ENCODE data around the gene TMEM250. TPM values are rescaled to one million over a fixed set of nuclear protein-coding genes. Genes with fewer than 3 reads are reported as not detected.

Gene TMEM250
- total and polyA plus RNA-seq, 4 donors: 6.7 to 19.5 (median 17.2) TPM

DNA sequence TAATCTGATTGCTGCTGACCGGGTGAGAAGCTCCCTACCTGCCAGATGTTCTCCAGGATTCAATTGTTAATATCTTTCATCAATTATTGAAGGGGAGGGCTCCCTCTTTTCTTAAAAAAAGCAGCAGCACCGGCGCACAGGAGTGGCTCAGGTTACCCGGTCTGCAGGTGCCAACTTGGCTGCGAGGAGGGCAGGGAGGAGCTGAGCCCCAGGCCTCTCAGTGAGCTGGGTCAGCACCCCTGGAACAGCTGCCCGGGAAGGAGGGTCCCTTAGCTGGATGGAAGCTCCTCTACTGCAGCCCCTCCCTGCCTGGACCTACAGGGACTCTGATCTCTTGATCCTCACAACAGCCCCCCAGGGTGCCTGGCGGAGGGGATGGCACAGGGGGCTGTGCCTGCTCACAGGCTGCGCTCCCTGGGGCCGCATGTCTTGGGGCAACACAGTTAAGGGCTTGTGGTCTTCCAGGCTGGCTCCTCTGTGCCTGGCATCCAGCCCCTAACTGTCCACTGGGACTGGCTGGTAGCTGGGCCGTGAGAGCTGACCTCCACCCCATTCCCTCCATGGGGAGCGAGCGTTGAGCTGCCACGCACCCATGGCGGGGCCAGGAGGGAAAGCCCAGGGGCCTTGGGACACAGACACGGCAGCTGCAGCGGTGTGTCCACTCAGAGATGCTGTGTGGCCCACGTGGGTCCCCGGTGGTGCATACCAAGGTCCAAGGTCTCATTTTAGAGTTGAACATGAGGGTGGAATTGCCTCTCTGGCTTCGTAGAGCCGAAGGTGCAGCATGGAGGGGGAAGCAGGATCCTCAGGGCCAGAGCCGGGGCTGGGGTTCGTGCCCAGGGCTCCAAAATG lies 28.6 kb upstream of the TMEM250 start:
- no peak overlapping the region for H3K4me3 ChIP-seq (ENCODE audit: low read depth in 1 of 3, low read length in 3 of 3)
- 59% methylated on average over 22 of the region's 22 CpGs for WGBS
- H3K9ac ChIP-seq (ENCODE audit: low read depth in 1 of 2, low read length in 2 of 2): no peak overlapping the region
- no peaks in the 10 kb centered on the region for H3K4me1 ChIP-seq (ENCODE audit: control insufficient read depth in 4 of 4, insufficient read depth in 4 of 4, low read length in 3 of 4)
- TF ChIP-seq GABPA (IDR thresholded peaks at IDR 0.05 in 1 of 2, conservative IDR thresholded peaks at IDR 0.05 in 1 of 2): no peak
- no peak for TF ChIP-seq YY1 (IDR thresholded peaks at IDR 0.05)
- TF ChIP-seq FOXA2 (IDR thresholded peaks at IDR 0.05): no peak
- TF ChIP-seq, protein P1, sequence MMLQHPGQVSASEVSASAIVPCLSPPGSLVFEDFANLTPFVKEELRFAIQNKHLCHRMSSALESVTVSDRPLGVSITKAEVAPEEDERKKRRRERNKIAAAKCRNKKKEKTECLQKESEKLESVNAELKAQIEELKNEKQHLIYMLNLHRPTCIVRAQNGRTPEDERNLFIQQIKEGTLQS (IDR thresholded peaks at IDR 0.05): no peak
- TF ChIP-seq, protein P2, sequence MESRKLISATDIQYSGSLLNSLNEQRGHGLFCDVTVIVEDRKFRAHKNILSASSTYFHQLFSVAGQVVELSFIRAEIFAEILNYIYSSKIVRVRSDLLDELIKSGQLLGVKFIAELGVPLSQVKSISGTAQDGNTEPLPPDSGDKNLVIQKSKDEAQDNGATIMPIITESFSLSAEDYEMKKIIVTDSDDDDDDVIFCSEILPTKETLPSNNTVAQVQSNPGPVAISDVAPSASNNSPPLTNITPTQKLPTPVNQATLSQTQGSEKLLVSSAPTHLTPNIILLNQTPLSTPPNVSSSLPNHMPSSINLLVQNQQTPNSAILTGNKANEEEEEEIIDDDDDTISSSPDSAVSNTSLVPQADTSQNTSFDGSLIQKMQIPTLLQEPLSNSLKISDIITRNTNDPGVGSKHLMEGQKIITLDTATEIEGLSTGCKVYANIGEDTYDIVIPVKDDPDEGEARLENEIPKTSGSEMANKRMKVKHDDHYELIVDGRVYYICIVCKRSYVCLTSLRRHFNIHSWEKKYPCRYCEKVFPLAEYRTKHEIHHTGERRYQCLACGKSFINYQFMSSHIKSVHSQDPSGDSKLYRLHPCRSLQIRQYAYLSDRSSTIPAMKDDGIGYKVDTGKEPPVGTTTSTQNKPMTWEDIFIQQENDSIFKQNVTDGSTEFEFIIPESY (IDR thresholded peaks at IDR 0.05): no peak
- TF ChIP-seq, protein P3, sequence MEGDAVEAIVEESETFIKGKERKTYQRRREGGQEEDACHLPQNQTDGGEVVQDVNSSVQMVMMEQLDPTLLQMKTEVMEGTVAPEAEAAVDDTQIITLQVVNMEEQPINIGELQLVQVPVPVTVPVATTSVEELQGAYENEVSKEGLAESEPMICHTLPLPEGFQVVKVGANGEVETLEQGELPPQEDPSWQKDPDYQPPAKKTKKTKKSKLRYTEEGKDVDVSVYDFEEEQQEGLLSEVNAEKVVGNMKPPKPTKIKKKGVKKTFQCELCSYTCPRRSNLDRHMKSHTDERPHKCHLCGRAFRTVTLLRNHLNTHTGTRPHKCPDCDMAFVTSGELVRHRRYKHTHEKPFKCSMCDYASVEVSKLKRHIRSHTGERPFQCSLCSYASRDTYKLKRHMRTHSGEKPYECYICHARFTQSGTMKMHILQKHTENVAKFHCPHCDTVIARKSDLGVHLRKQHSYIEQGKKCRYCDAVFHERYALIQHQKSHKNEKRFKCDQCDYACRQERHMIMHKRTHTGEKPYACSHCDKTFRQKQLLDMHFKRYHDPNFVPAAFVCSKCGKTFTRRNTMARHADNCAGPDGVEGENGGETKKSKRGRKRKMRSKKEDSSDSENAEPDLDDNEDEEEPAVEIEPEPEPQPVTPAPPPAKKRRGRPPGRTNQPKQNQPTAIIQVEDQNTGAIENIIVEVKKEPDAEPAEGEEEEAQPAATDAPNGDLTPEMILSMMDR (IDR thresholded peaks at IDR 0.05; ENCODE audit: low read depth, low read length, missing input control): no peak
- TF ChIP-seq JUND (IDR thresholded peaks at IDR 0.05): no peak
- no peak for TF ChIP-seq HNF4G (IDR thresholded peaks at IDR 0.05)
- TF ChIP-seq TAF1 (conservative IDR thresholded peaks at IDR 0.05): no peak
- no peak for TF ChIP-seq HNF4A (conservative IDR thresholded peaks at IDR 0.05)
- no peak for TF ChIP-seq NR2F2 (IDR thresholded peaks at IDR 0.05)
- TF ChIP-seq, protein P4, sequence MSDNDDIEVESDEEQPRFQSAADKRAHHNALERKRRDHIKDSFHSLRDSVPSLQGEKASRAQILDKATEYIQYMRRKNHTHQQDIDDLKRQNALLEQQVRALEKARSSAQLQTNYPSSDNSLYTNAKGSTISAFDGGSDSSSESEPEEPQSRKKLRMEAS (IDR thresholded peaks at IDR 0.05): no peak
- no peak for TF ChIP-seq RAD21 (IDR thresholded peaks at IDR 0.05)
- TF ChIP-seq, protein P5, sequence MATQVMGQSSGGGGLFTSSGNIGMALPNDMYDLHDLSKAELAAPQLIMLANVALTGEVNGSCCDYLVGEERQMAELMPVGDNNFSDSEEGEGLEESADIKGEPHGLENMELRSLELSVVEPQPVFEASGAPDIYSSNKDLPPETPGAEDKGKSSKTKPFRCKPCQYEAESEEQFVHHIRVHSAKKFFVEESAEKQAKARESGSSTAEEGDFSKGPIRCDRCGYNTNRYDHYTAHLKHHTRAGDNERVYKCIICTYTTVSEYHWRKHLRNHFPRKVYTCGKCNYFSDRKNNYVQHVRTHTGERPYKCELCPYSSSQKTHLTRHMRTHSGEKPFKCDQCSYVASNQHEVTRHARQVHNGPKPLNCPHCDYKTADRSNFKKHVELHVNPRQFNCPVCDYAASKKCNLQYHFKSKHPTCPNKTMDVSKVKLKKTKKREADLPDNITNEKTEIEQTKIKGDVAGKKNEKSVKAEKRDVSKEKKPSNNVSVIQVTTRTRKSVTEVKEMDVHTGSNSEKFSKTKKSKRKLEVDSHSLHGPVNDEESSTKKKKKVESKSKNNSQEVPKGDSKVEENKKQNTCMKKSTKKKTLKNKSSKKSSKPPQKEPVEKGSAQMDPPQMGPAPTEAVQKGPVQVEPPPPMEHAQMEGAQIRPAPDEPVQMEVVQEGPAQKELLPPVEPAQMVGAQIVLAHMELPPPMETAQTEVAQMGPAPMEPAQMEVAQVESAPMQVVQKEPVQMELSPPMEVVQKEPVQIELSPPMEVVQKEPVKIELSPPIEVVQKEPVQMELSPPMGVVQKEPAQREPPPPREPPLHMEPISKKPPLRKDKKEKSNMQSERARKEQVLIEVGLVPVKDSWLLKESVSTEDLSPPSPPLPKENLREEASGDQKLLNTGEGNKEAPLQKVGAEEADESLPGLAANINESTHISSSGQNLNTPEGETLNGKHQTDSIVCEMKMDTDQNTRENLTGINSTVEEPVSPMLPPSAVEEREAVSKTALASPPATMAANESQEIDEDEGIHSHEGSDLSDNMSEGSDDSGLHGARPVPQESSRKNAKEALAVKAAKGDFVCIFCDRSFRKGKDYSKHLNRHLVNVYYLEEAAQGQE (IDR thresholded peaks at IDR 0.05): no peak
- TF ChIP-seq RXRA (IDR thresholded peaks at IDR 0.05): no peak
- TF ChIP-seq SP1 (IDR thresholded peaks at IDR 0.05): no peak
- TF ChIP-seq FOXA1 (IDR thresholded peaks at IDR 0.05): no peak
- no peak for DNase-seq (ENCODE audit: low spot score)
- H3K27ac ChIP-seq (ENCODE audit: low read depth in 1 of 2, low read length in 2 of 2): no peak overlapping the region
- H3K36me3 ChIP-seq (ENCODE audit: control insufficient read depth in 4 of 4, insufficient read depth in 3 of 4, low read depth in 1 of 4, low read length in 3 of 4): no peaks in the 10 kb centered on the region
- no peaks in the 10 kb centered on the region for H3K27me3 ChIP-seq (ENCODE audit: control insufficient read depth in 4 of 4, insufficient read depth in 4 of 4, low read length in 3 of 4)
- no peaks in the 10 kb centered on the region for H3K9me3 ChIP-seq (ENCODE audit: control insufficient read depth in 4 of 4, low read length in 3 of 4)

Measured in liver (tissue), 9 donors.